HepG2 (cell line): ENCODE measurements around the gene LILRB3. TPM values are rescaled to one million over a fixed set of nuclear protein-coding genes. Genes with fewer than 3 reads are reported as not detected.

ENCODE experiments used
- ARID4A ChIP-seq: sonication (generic); formaldehyde crosslinking; IDR thresholded peaks from 2 replicates; pipeline ENCODE4 v1.5.0; 2020; ENCODE audit warnings: mild to moderate bottlenecking, missing genetic modification reagents, borderline replicate concordance
- JUNB ChIP-seq: sonication (generic); formaldehyde crosslinking; IDR thresholded peaks from 2 replicates; pipeline ENCODE4 v1.8.0; 2022; ENCODE audit warnings: missing genetic modification reagents, mild to moderate bottlenecking, borderline replicate concordance
- KLF11 ChIP-seq: IDR thresholded peaks from 2 replicates; pipeline ENCODE4 v1.6.1; 2016; ENCODE audit warnings: missing compliant biosample characterization
- TGIF2 ChIP-seq: IDR thresholded peaks from 2 replicates; pipeline ENCODE4 v1.6.1; 2016; ENCODE audit warnings: control low read depth, missing compliant biosample characterization
- YEATS2 ChIP-seq: sonication (generic); formaldehyde crosslinking; IDR thresholded peaks from 2 replicates; pipeline ENCODE4 v1.4.0; 2020; ENCODE audit warnings: missing genetic modification reagents, borderline replicate concordance
- ZNF329 ChIP-seq: sonication (generic); formaldehyde crosslinking; IDR thresholded peaks from 2 replicates; pipeline ENCODE4 v1.9.0; 2021; ENCODE audit warnings: low read depth, mild to moderate bottlenecking, missing genetic modification reagents
- ZNF468 ChIP-seq: sonication (generic); formaldehyde crosslinking; IDR thresholded peaks from 2 replicates; pipeline ENCODE4 v1.8.0; 2022; ENCODE audit warnings: mild to moderate bottlenecking, moderate library complexity, missing genetic modification reagents
- ZNF512B ChIP-seq: sonication (generic); formaldehyde crosslinking; IDR thresholded peaks from 2 replicates; pipeline ENCODE4 v1.5.1; 2020; ENCODE audit warnings: missing genetic modification reagents, mild to moderate bottlenecking, borderline replicate concordance
- ZNF574 ChIP-seq: sonication (generic); formaldehyde crosslinking; IDR thresholded peaks from 2 replicates; pipeline ENCODE4 v1.4.0; 2020; ENCODE audit warnings: missing genetic modification reagents
- ZNF597 ChIP-seq: sonication (generic); formaldehyde crosslinking; IDR thresholded peaks from 2 replicates; pipeline ENCODE4 v1.5.0; 2020; ENCODE audit warnings: missing genetic modification reagents
- ZNF687 ChIP-seq: sonication (generic); formaldehyde crosslinking; IDR thresholded peaks from 2 replicates; pipeline ENCODE4 v1.5.1; 2020; ENCODE audit warnings: mild to moderate bottlenecking, missing genetic modification reagents, moderate library complexity
- ZSCAN31 ChIP-seq: sonication (generic); formaldehyde crosslinking; IDR thresholded peaks from 2 replicates; pipeline ENCODE4 v1.5.0; 2020; ENCODE audit warnings: low read depth, mild to moderate bottlenecking, missing genetic modification reagents
- polyA plus RNA-seq, 8 experiments: library from polyadenylated mRNA; depleted of rRNA in 3 of 8; stranded (reverse) in 7 of 8; unstranded in 1 of 8; fragments of >200 nt; fragmentation: Illumina TruSeq in 4 of 8; extraction: Trizol in 4 of 8; gene quantifications; 2 replicates each; pipeline versions ENCODE4 v1.2.1 to v1.2.3, GENCODE V29; 2011 to 2016; ENCODE audit warnings: low read depth in 4 of 8, missing spikeins in 1 of 8, mixed read lengths in 1 of 8; ENCODE audit not compliant: insufficient read depth in 1 of 8
- total RNA-seq, 5 experiments: library from RNA; depleted of rRNA; stranded (reverse); fragments of >200 nt; fragmentation: Illumina TruSeq; extraction: Trizol; gene quantifications; 2 replicates each; pipeline ENCODE4 v1.2.3, GENCODE V29; 2016; ENCODE audit warnings: low read depth in 1 of 5

Gene LILRB3
- total and polyA plus RNA-seq, 2 of the 13 experiments (the other 11 are each of a cell fraction or from before 2014, with no cell fraction given) = 0.22 TPM; not detected in 1

GRCh38 chr19:54207983-54208783, 14.6 kb downstream of the LILRB3 start (continued):
- TF ChIP-seq ARID4A (CRISPR knock-in tag) = peak; percentile 39; the same call in 1 of the 2 replicates
- TF ChIP-seq YEATS2 (CRISPR knock-in tag) = peak; percentile 65; the same call in 1 of the 2 replicates
- TF ChIP-seq KLF11 (CRISPR knock-in tag) = no peak
- peak; percentile 71 for TF ChIP-seq ZNF687 (CRISPR knock-in tag)
- TF ChIP-seq ZNF574 (CRISPR knock-in tag) = peak; percentile 14; the same call in 1 of the 2 replicates
- no peak for TF ChIP-seq JUNB (CRISPR knock-in tag)
- TF ChIP-seq ZNF468 (CRISPR knock-in tag) = no peak
- TF ChIP-seq TGIF2 (CRISPR knock-in tag) = no peak
- TF ChIP-seq ZNF512B = no peak
- no peak for TF ChIP-seq ZNF597
- TF ChIP-seq ZSCAN31 (CRISPR knock-in tag) = no peak
- TF ChIP-seq ZNF329 = no peak
